Thyroid gland (tissue), 4 donors: ENCODE results near the gene MYLK.

Experiments
- CTCF ChIP-seq, 6 experiments: fragments of 200-600 bp in 3 of 6; fragments of 450-650 bp in 3 of 6; sonication (generic) in 3 of 6; IDR thresholded peaks; one replicate each; pipeline ENCODE4 v1.5.1; 2016 to 2019; ENCODE audit warnings: antibody characterized with exemption in 6 of 6, mild to moderate bottlenecking in 2 of 6, inconsistent platforms in 1 of 6, moderate library complexity in 1 of 6
- POLR2A ChIP-seq, 2 donors: fragments of 450-650 bp; IDR thresholded peaks; one replicate each; pipeline ENCODE4 v1.6.1; 2017; ENCODE audit warnings: antibody characterized with exemption in 2 of 2, mild to moderate bottlenecking in 2 of 2, moderate library complexity in 1 of 2

DNA sequence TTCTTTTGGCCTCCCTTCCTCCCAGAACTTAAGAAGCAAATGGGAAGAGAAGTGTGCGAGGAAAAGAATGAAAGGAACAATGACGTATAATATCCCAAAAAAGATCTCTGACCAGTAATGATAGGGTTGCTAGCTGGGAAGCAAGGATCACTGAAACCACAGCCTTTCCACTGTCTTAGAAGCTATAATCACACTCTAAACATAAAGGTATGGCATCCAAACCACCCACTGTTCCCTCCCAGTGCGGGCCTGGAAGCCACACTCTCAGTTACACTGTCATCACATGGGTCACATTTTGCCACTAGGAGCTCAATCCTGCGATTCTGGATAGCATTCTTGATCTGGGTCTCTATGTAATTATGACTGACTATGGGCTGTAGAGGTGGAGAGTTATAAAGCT is 167.7 kb downstream of the MYLK start:
- TF ChIP-seq POLR2A (IDR thresholded peaks at IDR 0.05) (no peak), CTCF (IDR thresholded peaks at IDR 0.05) (no peak)
